ENCODE measurements around the gene MESP1.

GRCh38 chr15:89776274-89777072, 25.4 kb upstream of the MESP1 start, which contains the start of gene MESP2:
- peak in 1 of 2 donors; percentile 13 for TF ChIP-seq POLR2AphosphoS5 (IDR thresholded peaks at IDR 0.05)
- TF ChIP-seq CTCF (IDR thresholded peaks at IDR 0.05) = peak; percentile 23 to 84 (median 65)
